SK-N-SH treated with all-trans-retinoic acid at 6 μM for 48 hours (cell line): ENCODE data around the gene ALKBH1.

Experiments
- ARNTL ChIP-seq: fragments of 450-650 bp; formaldehyde crosslinking; IDR thresholded peaks from 2 replicates; pipeline ENCODE4 v1.5.0; 2020; ENCODE audit warnings: low read depth, mild to moderate bottlenecking, moderate library complexity, borderline replicate concordance
- BACH2 ChIP-seq: fragments of 250-450 bp; sonication (Bioruptor Pico); IDR thresholded peaks from 2 replicates; pipeline ENCODE4 v1.9.0; 2021; ENCODE audit warnings: mild to moderate bottlenecking, borderline replicate concordance
- RARB ChIP-seq: fragments of 250-450 bp; sonication (Bioruptor Pico); IDR thresholded peaks from 2 replicates; pipeline ENCODE4 v1.8.0; 2021; ENCODE audit warnings: mild to moderate bottlenecking, moderate library complexity
- TCF4 ChIP-seq: fragments of 250-450 bp; sonication (Bioruptor Pico); IDR thresholded peaks from 2 replicates; pipeline ENCODE4 v1.8.0; 2021; ENCODE audit warnings: mild to moderate bottlenecking, moderate library complexity, borderline replicate concordance
- ZNF565 ChIP-seq: fragments of 450-650 bp; formaldehyde crosslinking; conservative IDR thresholded peaks from 2 replicates; pipeline ENCODE4 v1.5.0; 2020; ENCODE audit warnings: low read depth, mild to moderate bottlenecking, moderate library complexity
- ZNF8 ChIP-seq: fragments of 450-650 bp; formaldehyde crosslinking; IDR thresholded peaks from 2 replicates; pipeline ENCODE4 v1.5.0; 2020; ENCODE audit warnings: mild to moderate bottlenecking, moderate library complexity

- TF ChIP-seq ZNF8 (CRISPR knock-in tag): no peak
- TF ChIP-seq ZNF565 (CRISPR knock-in tag): no peak
- TF ChIP-seq TCF4 (CRISPR knock-in tag): no peak
- TF ChIP-seq BACH2 (CRISPR knock-in tag): no peak
- no peak for TF ChIP-seq RARB (CRISPR knock-in tag)
- no peak for TF ChIP-seq ARNTL (CRISPR knock-in tag)
Observed at GRCh38 chr14:77721437-77721836, 13.6 kb upstream of the ALKBH1 start.
